Jurkat, Clone E6-1 (cell line): ENCODE measurements around the gene KYNU. TPM values are rescaled to one million over a fixed set of nuclear protein-coding genes. Genes with fewer than 3 reads are reported as not detected.
"Not testable (repeated sequence)": the region's sequence is repeated elsewhere in the genome, so short reads cannot be mapped to it uniquely, and the experiment has no call there.

Experiments used
- DNase-seq: peaks from one replicate; pipeline ENCODE4 v3.0.0-alpha.2; 2011; ENCODE audit warnings: low read depth, low spot score
- H3K4me3 ChIP-seq: 2 replicates; pipeline ENCODE4 v1.5.1; 2011; ENCODE audit warnings: mild to moderate bottlenecking, low read length, control low read depth, moderate library complexity
- polyA plus RNA-seq: library from polyadenylated mRNA; unstranded; fragments of >200 nt; gene quantifications from one replicate; pipeline ENCODE4 v1.2.1, GENCODE V29; 2012; ENCODE audit warnings: missing spikeins; ENCODE audit not compliant: insufficient read length, insufficient read depth

Gene KYNU
- polyA plus RNA-seq = not detected

GRCh38 chr2:142877216-142877838 lies at the start of gene KYNU:
TSS of gene KYNU (plus strand) at chr2:142877664. CDS start at chr2:142885368, 7,704 bp downstream.
- no peak within 1 kb of the TSS for H3K4me3 ChIP-seq
- no peak for DNase-seq

DNA sequence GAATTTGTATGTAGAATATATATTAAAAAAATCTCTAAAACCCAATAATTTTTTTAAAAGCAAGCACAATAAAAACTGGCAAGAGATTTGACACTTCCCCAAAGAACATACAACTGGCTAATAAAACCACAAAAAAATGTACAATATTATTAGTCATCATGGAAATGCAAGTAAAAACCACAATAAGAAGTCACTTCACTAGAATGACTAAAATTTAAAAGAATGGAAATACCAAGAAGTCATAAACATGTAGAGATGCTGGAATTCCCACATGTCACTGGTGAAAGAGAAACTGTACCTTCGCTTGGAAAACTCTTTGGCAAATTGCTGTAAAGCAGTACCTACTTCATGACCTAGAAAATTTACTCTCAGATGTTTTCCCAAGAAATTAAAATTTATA lies 43.4 kb upstream of the KYNU start:
- DNase-seq = no peak
- H3K4me3 ChIP-seq = no peak overlapping the region

GRCh38 chr2:142840436-142840835 lies 37.0 kb upstream of the KYNU start:
- DNase-seq = no peak

GRCh38 chr2:142841788-142842187 lies 35.7 kb upstream of the KYNU start:
- DNase-seq = no peak
- H3K4me3 ChIP-seq = no peak overlapping the region

More at GRCh38 chr2:142840436-142840835, 37.0 kb upstream of the KYNU start:
- no peak overlapping the region for H3K4me3 ChIP-seq

DNA sequence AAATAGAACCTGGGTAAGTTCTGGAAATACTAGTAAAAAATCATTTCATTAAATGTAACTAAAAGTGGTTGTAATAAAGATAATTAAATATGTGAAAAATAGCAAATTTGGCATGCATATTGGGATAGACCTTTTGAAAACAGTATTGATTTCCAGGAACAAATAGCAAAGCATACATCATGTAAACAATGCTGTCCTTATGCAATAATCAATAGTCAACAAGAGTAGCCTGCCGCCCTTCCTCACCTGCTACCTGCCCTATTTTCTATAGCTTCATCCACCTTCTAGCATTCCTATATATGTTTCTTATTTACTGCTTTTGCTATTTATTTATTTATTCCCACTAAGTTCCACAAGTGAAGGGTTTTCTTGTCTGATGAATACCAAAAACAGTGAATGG lies 35.1 kb upstream of the KYNU start:
- DNase-seq = no peak
- H3K4me3 ChIP-seq = no peak overlapping the region

GRCh38 chr2:142843731-142844130 lies 33.7 kb upstream of the KYNU start:
- no peak for DNase-seq
- H3K4me3 ChIP-seq = no peak overlapping the region

GRCh38 chr2:142848023-142848606 lies 29.3 kb upstream of the KYNU start:
- no peak for DNase-seq
- no peak overlapping the region for H3K4me3 ChIP-seq

DNA sequence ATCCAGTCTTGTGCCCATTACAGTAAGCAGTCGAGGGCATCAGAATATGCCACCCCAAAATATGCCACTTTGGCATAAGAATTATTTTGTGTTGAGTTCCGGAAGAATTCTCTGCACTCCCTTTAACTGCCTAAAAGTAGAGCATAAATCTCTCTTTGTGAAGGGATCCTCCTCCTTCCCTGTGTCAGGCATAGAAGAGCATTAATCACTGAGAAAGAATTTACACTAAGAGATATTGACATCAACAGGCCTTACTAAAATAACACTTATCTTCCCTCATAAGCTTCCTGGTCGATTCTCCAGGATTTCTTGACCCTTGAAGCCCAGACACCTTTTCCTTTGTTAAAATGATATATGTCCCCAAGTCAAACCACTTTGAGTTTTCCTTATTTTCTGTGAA lies 27.6 kb upstream of the KYNU start:
- DNase-seq = no peak

DNA sequence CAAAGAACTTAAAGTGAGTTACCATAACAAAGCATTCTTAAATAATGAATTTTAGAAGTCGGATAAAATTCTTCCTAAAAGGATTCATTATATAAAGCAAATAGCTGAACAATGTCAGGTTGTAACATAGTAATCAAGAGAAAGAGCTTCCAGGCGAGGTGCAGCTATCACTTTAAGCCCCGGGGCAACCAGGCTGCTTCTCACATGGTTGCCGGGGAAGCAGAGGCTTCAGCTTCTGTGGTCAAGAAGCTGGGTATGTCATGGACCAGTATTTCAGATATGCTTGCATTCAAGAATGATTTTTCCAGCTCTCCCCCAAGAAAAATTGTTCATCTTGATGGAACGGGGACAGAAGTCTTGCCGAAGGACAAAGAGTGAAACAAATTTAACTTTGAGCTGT lies 23.6 kb upstream of the KYNU start:
- H3K4me3 ChIP-seq = no peak overlapping the region
- no peak for DNase-seq

More for the DNA sequence above, 27.6 kb upstream of the KYNU start:
- H3K4me3 ChIP-seq = no peak overlapping the region

GRCh38 chr2:142857256-142858164 lies 20.0 kb upstream of the KYNU start:
- no peak for DNase-seq
- H3K4me3 ChIP-seq = no peak overlapping the region

- H3K4me3 ChIP-seq = no peak overlapping the region
- DNase-seq = no peak
Observed at GRCh38 chr2:142858961-142859360, 18.5 kb upstream of the KYNU start.

- no peak overlapping the region for H3K4me3 ChIP-seq
Observed at GRCh38 chr2:142862299-142862698, 15.2 kb upstream of the KYNU start.

GRCh38 chr2:142862847-142863246 lies 14.6 kb upstream of the KYNU start:
- DNase-seq = no peak
- no peak overlapping the region for H3K4me3 ChIP-seq

More at GRCh38 chr2:142862299-142862698, 15.2 kb upstream of the KYNU start:
- DNase-seq = no peak

- no peak overlapping the region for H3K4me3 ChIP-seq
- no peak for DNase-seq
Observed at GRCh38 chr2:142863485-142863961, 13.9 kb upstream of the KYNU start.

- not testable (repeated sequence) for DNase-seq, H3K4me3 ChIP-seq
Observed at GRCh38 chr2:142864605-142865004, 12.9 kb upstream of the KYNU start.

- peak; percentile 14 for DNase-seq
- no peak overlapping the region for H3K4me3 ChIP-seq
Observed at GRCh38 chr2:142865924-142866323, 11.5 kb upstream of the KYNU start.

GRCh38 chr2:142866426-142866825 lies 11.0 kb upstream of the KYNU start:
- no peak for DNase-seq
- no peak overlapping the region for H3K4me3 ChIP-seq

GRCh38 chr2:142867136-142867535 lies 10.3 kb upstream of the KYNU start:
- no peak for DNase-seq
- no peak overlapping the region for H3K4me3 ChIP-seq

DNA sequence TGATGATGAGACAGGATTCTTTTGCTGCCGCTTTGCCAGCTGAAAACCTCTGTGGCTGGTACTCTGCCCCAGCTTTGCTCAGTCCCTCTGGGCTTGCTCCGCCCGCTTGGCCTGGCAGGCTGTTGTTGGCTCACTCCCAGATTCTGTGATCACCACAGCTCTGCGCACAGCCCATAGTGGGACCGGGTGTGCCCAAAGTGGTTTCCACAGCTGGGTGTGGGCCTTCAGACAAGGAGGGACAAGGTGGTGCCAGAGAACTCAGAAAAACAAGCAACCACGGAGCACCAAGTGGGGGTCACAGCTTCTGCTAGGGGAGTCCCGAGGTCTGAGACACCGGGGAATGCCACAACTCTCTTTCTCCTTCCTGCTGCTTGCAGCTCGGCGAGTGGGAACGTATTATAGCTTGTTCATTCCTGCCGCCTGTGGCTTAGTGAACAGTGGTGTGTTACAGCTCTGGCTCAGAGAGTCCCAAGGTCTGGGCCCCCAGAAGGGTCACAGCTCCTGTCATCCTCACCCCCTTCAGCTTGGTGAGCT lies 9.2 kb upstream of the KYNU start:
- no peak overlapping the region for H3K4me3 ChIP-seq
- DNase-seq = no peak

DNA sequence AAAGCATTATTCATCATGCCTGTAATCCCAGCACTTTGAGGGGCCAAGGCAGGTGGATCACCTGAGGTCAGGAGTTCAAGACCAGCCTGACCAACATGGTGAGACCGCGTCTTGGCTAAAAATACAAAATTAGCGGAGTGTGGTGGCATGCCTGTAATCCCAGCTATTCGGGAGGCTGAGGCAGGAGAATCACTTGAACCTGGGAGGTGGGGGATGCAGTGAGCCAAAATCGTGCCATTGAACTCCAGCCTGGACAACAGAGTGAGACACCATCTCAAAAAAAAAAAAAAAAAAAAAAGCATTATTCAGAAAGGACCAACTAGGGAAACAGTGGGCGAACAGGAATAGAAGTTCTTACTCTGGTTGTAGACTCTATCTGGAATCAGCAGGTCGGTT lies 8.4 kb upstream of the KYNU start:
- not testable (repeated sequence) for DNase-seq, H3K4me3 ChIP-seq
